ENCODE data around the gene GABRG2. TPM values are rescaled to one million over a fixed set of nuclear protein-coding genes. Genes with fewer than 3 reads are reported as not detected.

GABRG2 gene
- total RNA-seq, 1 experiment from 2014 or later: not detected

- DNase-seq: no peak
- no peaks in the 10 kb centered on the region for H3K27me3 Mint-ChIP-seq (ENCODE audit: unreplicated experiment)
- intact Hi-C loops (cut with micrococcal nuclease; ENCODE audit: unreplicated experiment): no loop called here
- H3K27ac Mint-ChIP-seq (ENCODE audit: unreplicated experiment): no peak overlapping the region
- CTCF ChIA-PET: no interaction called here
- no peaks in the 10 kb centered on the region for H3K4me1 Mint-ChIP-seq (ENCODE audit: low read depth, unreplicated experiment)
- peaks cover 15% of the 10 kb centered on the region for H3K9me3 Mint-ChIP-seq (ENCODE audit: low read depth, unreplicated experiment)
- BruUV-seq (replicated peaks): no TSS peak
- H3K36me3 Mint-ChIP-seq (ENCODE audit: insufficient read depth, unreplicated experiment): no peaks in the 10 kb centered on the region
- no peak for TF ChIP-seq CTCF (IDR thresholded peaks at IDR 0.05; ENCODE audit: unreplicated experiment)
- no peak overlapping the region for H3K4me3 Mint-ChIP-seq (ENCODE audit: low read depth, unreplicated experiment)
These were observed 128.8 kb downstream of the GABRG2 start for GRCh38 chr5:162196351-162196750.

GRCh38 chr5:162202285-162202880 lies 134.8 kb downstream of the GABRG2 start:
- no TSS peak for BruUV-seq (replicated peaks)
- no peaks in the 10 kb centered on the region for H3K4me1 Mint-ChIP-seq (ENCODE audit: low read depth, unreplicated experiment)
- H3K36me3 Mint-ChIP-seq (ENCODE audit: insufficient read depth, unreplicated experiment): no peaks in the 10 kb centered on the region
- no peak overlapping the region for H3K4me3 Mint-ChIP-seq (ENCODE audit: low read depth, unreplicated experiment)
- DNase-seq: no peak
- no peak for TF ChIP-seq CTCF (IDR thresholded peaks at IDR 0.05; ENCODE audit: unreplicated experiment)
- intact Hi-C loops (cut with micrococcal nuclease; ENCODE audit: unreplicated experiment): no loop called here
- H3K27me3 Mint-ChIP-seq (ENCODE audit: unreplicated experiment): no peaks in the 10 kb centered on the region
- peaks cover 20% of the 10 kb centered on the region for H3K9me3 Mint-ChIP-seq (ENCODE audit: low read depth, unreplicated experiment)
- CTCF ChIA-PET: no interaction called here
- no peak overlapping the region for H3K27ac Mint-ChIP-seq (ENCODE audit: unreplicated experiment)

Other genes with a start within 250 kb of the GABRG2 start
- gene GABRA1, start 219.7 kb upstream of the GABRG2 start, total RNA-seq (2022): not detected in 2 replicates

All from Calu3 (cell line).